Lower leg skin (tissue), 3 donors: ENCODE measurements around the gene DIP2A.

Source experiments
- POLR2A ChIP-seq, 2 donors: fragments of 450-650 bp; IDR thresholded peaks; one replicate each; pipeline ENCODE4 v1.6.1; 2016 to 2017; ENCODE audit warnings: antibody characterized with exemption in 2 of 2, mild to moderate bottlenecking in 1 of 2, moderate library complexity in 1 of 2
- TF ChIP-seq, protein P1 (sequence below), 3 donors: fragments of 450-650 bp; IDR thresholded peaks; one replicate each; pipeline ENCODE4 v1.5.1; 2016; ENCODE audit warnings: antibody characterized with exemption in 3 of 3, mild to moderate bottlenecking in 3 of 3, moderate library complexity in 2 of 3

DNA sequence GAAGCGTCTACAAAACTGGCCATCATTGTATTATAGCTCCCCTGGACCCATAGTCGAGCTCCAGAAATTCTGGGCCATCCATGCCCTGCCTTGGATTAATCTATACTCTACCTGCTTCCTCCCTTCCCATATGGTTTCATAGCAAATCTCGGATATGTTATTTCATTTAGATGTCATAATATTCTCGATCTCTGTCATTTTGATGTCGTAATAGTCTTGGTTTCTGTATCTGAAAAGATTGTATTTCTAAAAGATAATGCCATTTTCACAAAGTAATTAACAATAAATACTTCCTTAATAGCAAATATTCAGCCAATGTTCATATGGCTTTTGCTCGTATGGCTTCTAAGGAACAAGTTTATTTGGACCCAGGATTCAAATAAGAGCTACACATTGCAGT is 35.1 kb downstream of the DIP2A start:
- TF ChIP-seq, protein P1, sequence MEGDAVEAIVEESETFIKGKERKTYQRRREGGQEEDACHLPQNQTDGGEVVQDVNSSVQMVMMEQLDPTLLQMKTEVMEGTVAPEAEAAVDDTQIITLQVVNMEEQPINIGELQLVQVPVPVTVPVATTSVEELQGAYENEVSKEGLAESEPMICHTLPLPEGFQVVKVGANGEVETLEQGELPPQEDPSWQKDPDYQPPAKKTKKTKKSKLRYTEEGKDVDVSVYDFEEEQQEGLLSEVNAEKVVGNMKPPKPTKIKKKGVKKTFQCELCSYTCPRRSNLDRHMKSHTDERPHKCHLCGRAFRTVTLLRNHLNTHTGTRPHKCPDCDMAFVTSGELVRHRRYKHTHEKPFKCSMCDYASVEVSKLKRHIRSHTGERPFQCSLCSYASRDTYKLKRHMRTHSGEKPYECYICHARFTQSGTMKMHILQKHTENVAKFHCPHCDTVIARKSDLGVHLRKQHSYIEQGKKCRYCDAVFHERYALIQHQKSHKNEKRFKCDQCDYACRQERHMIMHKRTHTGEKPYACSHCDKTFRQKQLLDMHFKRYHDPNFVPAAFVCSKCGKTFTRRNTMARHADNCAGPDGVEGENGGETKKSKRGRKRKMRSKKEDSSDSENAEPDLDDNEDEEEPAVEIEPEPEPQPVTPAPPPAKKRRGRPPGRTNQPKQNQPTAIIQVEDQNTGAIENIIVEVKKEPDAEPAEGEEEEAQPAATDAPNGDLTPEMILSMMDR (IDR thresholded peaks at IDR 0.05) = no peak
- TF ChIP-seq POLR2A (IDR thresholded peaks at IDR 0.05) = no peak
